Measurements from ENCODE around the gene HIVEP2. TPM values are rescaled to one million over a fixed set of nuclear protein-coding genes. Genes with fewer than 3 reads are reported as not detected.

Gene HIVEP2
- total and polyA plus RNA-seq, 2 donors (not counting 3 experiments of a cell fraction or from before 2014, with no cell fraction given), result 1.3 to 4.7 TPM

DNA sequence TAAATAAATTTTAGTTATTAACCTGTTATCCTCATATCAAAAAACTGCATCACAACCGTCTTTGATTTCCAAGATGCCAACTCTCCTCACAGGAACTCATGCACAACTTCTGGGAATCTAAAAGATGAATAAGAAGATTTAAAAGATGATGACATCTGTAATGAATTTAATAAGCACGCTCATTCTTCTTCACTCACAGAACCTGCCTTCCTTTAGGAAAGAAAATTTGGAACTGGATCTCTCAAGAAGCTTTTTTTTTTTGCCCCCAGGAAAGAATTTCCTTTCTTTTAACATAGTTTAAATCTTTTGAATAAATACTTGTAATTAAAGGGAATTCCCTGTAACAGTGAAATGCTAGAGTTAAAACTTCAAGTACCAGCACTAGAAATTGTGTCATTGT is 161.5 kb downstream of the HIVEP2 start:
- TF ChIP-seq MYC (IDR thresholded peaks at IDR 0.05; ENCODE audit: low read depth, low read length) (no peak), FOS (IDR thresholded peaks at IDR 0.05; ENCODE audit: borderline replicate concordance, insufficient read depth, low read length) (no peak), JUN (IDR thresholded peaks at IDR 0.05; ENCODE audit: borderline replicate concordance, insufficient read depth, insufficient read length, low read depth) (no peak), POLR2AphosphoS5 (IDR thresholded peaks at IDR 0.05; ENCODE audit: insufficient read depth, low read depth, low read length) (no peak), POLR2A (IDR thresholded peaks at IDR 0.05; ENCODE audit: low read depth, low read length) (no peak), EZH2 (IDR thresholded peaks at IDR 0.05; ENCODE audit: borderline replicate concordance, low read depth, low read length, severe bottlenecking) (no peak), GATA2 (IDR thresholded peaks at IDR 0.05; ENCODE audit: insufficient read depth, insufficient read length, low read depth, low read length) (no peak)
- TF ChIP-seq, protein P1, sequence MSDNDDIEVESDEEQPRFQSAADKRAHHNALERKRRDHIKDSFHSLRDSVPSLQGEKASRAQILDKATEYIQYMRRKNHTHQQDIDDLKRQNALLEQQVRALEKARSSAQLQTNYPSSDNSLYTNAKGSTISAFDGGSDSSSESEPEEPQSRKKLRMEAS (IDR thresholded peaks at IDR 0.05; ENCODE audit: insufficient read depth, insufficient read length), result no peak
- TF ChIP-seq, protein P2, sequence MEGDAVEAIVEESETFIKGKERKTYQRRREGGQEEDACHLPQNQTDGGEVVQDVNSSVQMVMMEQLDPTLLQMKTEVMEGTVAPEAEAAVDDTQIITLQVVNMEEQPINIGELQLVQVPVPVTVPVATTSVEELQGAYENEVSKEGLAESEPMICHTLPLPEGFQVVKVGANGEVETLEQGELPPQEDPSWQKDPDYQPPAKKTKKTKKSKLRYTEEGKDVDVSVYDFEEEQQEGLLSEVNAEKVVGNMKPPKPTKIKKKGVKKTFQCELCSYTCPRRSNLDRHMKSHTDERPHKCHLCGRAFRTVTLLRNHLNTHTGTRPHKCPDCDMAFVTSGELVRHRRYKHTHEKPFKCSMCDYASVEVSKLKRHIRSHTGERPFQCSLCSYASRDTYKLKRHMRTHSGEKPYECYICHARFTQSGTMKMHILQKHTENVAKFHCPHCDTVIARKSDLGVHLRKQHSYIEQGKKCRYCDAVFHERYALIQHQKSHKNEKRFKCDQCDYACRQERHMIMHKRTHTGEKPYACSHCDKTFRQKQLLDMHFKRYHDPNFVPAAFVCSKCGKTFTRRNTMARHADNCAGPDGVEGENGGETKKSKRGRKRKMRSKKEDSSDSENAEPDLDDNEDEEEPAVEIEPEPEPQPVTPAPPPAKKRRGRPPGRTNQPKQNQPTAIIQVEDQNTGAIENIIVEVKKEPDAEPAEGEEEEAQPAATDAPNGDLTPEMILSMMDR (IDR thresholded peaks at IDR 0.05; ENCODE audit: extremely low read depth in 1 of 2, insufficient read depth in 1 of 2, low read depth in 1 of 2, low read length in 2 of 2), result no peak
- ChIA-PET CTCF (no interaction called here), POLR2A (no interaction called here)
- FAIRE-seq (no peak), DNase-seq (ENCODE audit: low read depth, low spot score) (no peak)
- H3K4me1 ChIP-seq (ENCODE audit: control insufficient read depth, extremely low read depth, insufficient read depth, low read length), result peaks cover 13% of the 10 kb centered on the region
- H3K9ac ChIP-seq (replicated peaks; ENCODE audit: extremely low read depth, insufficient read depth, low read length), result no peak overlapping the region
- no peaks in the 10 kb centered on the region for H3K9me1 ChIP-seq (replicated peaks; ENCODE audit: control insufficient read depth, extremely low read depth, insufficient read depth, low read length)
- no peaks in the 10 kb centered on the region for H4K20me1 ChIP-seq (replicated peaks; ENCODE audit: control insufficient read depth, extremely low read depth, insufficient read depth, low read length)
- H3K4me2 ChIP-seq (ENCODE audit: insufficient read depth, low read length), result no peak overlapping the region
- no peaks in the 10 kb centered on the region for H3K9me3 ChIP-seq (replicated peaks; ENCODE audit: control insufficient read depth, insufficient read depth, low read length)
- no TSS peak for BruUV-seq (replicated peaks)
- no peak overlapping the region for H2AFZ ChIP-seq (ENCODE audit: low read depth, low read length)
- no peaks in the 10 kb centered on the region for H3K36me3 ChIP-seq (ENCODE audit: control insufficient read depth in 2 of 2, extremely low read depth in 1 of 2, insufficient read depth in 2 of 2, low read length in 2 of 2)
- intact Hi-C loops (cut with micrococcal nuclease) (no loop called here), dilution Hi-C loops (cut with MboI; ENCODE audit: extremely low pct_ligation_motif_present, low sequenced_read_pairs) (no loop called here)
- H3K4me3 ChIP-seq (replicated peaks in 1 of 3; ENCODE audit: insufficient read depth in 1 of 3, low read depth in 1 of 3, low read length in 3 of 3), result no peak overlapping the region
- H3K27ac ChIP-seq (ENCODE audit: insufficient read depth, low read depth, low read length), result no peak overlapping the region
- H3K27me3 ChIP-seq (ENCODE audit: control insufficient read depth in 2 of 2, insufficient read depth in 2 of 2, low read length in 2 of 2), result no peaks in the 10 kb centered on the region
- H3K79me2 ChIP-seq (ENCODE audit: control insufficient read depth, insufficient read depth, low read length), result no peaks in the 10 kb centered on the region
